GM15510 (cell line): ENCODE results near the gene DOCK9.

ENCODE experiments used
- POLR2A ChIP-seq: IDR thresholded peaks from 3 replicates; pipeline ENCODE4 v1.6.1; 2011; ENCODE audit warnings: borderline replicate concordance; ENCODE audit not compliant: insufficient read length; ENCODE audit errors: extremely low read depth

Gene DOCK9, protein sequence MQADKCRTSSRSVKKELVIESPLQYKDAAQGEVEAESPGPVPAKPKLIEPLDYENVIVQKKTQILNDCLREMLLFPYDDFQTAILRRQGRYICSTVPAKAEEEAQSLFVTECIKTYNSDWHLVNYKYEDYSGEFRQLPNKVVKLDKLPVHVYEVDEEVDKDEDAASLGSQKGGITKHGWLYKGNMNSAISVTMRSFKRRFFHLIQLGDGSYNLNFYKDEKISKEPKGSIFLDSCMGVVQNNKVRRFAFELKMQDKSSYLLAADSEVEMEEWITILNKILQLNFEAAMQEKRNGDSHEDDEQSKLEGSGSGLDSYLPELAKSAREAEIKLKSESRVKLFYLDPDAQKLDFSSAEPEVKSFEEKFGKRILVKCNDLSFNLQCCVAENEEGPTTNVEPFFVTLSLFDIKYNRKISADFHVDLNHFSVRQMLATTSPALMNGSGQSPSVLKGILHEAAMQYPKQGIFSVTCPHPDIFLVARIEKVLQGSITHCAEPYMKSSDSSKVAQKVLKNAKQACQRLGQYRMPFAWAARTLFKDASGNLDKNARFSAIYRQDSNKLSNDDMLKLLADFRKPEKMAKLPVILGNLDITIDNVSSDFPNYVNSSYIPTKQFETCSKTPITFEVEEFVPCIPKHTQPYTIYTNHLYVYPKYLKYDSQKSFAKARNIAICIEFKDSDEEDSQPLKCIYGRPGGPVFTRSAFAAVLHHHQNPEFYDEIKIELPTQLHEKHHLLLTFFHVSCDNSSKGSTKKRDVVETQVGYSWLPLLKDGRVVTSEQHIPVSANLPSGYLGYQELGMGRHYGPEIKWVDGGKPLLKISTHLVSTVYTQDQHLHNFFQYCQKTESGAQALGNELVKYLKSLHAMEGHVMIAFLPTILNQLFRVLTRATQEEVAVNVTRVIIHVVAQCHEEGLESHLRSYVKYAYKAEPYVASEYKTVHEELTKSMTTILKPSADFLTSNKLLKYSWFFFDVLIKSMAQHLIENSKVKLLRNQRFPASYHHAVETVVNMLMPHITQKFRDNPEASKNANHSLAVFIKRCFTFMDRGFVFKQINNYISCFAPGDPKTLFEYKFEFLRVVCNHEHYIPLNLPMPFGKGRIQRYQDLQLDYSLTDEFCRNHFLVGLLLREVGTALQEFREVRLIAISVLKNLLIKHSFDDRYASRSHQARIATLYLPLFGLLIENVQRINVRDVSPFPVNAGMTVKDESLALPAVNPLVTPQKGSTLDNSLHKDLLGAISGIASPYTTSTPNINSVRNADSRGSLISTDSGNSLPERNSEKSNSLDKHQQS (N-terminal part only)

DNA sequence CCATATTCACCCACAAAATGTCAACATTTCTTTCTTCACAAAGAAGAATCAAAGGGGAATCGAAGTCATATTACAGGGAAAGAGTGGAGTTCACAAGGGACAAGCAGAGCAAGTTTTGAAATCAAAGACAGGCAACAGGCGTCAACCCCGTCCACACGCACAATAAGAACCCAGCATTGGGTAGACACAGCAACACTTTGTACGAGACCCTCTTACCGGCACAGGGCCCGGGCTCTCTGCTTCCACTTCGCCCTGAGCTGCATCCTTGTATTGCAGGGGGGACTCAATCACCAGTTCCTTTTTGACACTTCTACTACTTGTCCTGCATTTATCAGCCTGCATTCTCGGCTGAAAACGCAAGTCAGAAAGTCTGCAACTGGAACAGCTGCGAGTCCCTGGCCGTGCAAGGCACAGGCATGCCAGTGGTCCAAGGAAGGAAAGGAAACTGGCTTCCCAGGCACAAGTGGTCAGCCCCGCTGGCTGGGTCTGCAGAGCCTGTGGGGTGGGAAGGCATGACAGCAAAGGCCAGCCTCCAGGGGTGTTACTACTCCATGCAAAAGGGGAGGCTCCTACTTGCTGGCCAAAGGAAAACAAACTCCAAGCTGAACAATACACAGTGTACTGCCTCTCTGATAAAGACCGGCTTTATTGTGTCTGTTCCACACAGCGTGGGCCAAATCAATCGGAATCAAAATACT is at the start of gene DOCK9:
Gene DOCK9 (minus strand): TSS at position 497 of the 698 bp plus-strand sequence. CDS start 155 bp downstream, at position 342.
- no peak for TF ChIP-seq POLR2A

DNA sequence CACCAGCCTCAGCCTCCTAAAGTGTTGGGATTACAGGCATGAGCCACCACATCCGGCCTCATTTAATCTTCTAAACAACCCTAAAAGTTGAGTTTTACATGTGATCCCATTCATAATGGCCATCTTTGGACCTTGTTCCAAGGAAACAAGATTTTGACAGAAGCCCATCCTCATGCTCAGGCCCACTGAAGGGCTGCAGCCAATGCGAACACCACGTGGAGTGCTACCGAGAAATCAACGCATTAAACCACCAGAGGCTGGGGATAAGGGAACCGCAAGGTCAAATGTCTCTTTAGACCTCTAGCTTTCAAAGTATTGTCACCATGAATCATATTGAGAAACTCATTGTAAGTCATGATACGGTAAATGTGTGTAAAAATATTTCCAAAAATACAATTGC is 49.4 kb upstream of the DOCK9 start:
- no peak for TF ChIP-seq POLR2A

DNA sequence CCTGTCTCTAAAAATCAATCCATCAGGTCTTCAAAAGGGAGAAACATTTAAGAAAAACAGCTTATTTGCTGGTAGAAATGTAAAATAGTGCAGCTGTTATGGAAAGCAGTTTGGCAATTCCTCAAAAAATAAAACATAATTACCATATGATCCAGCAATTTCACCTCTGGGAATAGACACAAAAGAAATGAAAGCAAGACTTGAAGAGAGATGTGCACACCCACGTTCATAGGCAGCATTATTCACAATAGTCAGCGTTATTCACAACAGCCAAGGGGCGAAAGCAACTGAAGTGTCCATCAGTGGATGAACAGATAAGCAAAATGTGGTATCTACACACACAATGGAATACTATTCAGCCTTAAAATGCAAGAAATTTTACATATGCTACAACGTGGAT is 45.1 kb upstream of the DOCK9 start:
- TF ChIP-seq POLR2A = no peak

DNA sequence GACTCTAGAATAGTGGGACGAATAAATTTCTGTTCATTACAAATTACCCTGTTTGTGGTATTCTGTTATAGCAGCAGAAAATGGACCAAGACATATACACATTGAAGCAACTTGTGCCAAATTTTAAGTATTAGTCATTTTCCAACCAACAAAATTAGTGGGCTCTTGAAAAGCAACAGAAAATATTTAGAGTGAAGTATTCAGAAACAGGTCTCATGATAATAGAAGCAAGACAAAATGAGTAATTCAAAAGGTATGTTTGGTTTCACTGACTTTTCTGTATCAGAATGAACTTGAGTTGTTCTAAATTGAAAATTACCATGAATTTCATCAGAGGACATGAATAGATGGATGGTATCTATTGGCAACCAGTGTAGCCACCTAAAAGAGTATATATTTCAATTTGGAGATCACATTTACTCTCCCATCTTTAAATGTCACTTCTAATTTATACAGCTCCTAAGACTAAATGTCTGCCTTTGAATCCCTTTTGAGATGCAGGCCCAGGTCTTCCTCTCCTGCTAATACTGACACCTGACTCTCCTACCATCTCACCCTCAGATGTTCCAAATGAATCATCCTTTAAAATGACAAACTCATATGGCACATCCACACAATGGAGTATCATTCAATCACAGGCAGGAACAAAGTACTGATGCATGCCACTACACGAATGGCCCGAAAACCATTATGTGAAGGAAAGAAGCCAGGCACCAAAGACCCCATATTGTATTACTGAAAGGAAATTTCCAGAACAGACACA is 40.7 kb upstream of the DOCK9 start:
- TF ChIP-seq POLR2A = no peak

DNA sequence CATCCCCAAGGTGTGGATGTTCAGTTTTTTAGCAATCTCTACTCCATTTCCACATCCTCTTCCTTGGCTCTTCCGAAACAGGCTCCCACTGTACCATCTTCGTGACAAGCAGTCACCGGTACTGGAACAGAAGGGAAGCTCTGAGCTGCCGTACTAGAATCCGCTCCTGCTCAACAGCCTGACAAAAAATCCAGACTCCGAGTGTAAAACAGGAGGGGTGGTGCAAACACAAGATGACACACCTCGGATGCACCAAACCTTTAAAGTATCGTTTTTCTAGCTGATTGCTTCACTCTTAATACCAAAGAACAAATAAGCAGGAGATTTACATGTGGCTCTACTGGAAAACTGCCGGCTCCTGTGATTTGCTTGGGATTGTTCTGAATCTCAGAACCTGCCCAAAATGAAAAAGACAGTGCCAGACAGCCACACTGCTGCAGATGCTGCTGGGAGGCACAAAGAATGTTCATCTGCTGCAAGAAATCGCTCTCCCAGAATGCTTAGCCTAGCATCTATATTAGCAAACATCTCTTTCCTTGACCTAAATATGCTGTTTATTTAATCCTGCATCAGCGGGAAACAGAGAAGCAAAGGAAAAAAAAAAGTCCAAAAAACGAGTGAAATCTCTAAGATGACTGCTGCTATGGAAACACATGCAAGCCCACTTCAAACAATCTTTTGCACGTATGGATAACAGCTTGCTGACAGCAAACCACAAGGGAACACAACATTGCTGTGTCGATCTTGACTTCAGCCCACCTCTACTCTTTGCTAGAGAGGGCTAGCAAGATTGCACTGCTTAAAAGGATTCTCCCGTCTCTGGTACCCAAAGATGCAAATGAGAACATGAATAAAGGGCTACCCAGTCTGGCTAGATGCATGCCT is 38.0 kb upstream of the DOCK9 start:
- TF ChIP-seq POLR2A = no peak

DNA sequence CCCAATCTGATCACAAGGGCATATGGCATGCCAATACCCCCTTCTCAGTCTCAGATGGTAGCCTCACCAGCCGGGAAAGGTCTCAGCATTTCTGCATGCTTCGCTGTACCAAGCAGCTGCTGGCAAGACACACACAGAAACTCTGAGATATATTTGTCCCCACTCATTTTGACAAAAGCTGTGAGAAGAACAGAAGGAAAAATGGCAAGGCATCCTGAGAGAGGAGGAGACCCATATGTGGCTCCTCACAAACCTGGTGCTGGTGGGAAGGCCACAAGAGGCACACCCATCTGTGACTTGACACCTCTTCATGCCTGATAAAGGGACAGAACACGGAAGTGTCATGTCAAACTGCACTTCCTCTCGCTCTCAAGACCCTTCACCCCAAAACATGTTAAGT is 36.7 kb upstream of the DOCK9 start:
- TF ChIP-seq POLR2A = no peak

DNA sequence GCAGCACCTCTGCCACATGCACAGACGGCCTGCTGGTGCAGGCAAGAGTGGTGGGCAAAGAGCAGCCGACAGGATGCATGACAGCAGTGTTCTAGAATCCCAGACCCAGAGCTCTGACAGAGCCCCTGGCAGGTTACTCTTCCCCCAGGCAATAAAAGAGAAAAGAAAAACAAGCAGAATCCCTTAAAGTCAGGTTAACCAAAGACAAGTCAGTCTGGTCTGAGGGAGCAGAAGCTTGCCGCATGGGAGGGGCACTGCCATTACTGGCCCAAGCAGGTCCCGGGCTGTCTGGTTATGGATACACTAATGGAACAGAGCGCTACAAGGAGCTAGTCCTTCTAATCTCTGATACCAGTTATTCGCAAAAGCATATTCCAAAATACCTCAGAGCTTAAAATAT is 36.1 kb upstream of the DOCK9 start:
- no peak for TF ChIP-seq POLR2A

DNA sequence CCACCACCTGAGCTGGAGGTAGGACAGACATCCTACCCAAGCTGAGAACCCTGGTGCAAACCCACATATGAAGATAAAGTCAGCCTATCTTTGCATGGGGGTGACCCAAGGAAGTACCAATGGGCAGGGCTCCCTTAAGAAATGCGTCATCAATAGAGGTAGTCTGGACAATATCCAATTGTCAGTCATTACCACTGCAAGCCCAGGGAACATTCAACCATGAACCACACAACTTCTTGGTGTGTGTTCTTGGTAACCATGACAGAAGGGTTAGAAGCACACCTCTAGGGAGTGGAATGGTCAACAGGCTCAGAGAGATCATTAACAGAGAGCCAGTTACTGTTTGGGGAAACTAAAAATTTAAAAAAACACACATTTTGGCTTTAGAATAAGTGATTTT is 34.7 kb upstream of the DOCK9 start:
- TF ChIP-seq POLR2A = no peak

DNA sequence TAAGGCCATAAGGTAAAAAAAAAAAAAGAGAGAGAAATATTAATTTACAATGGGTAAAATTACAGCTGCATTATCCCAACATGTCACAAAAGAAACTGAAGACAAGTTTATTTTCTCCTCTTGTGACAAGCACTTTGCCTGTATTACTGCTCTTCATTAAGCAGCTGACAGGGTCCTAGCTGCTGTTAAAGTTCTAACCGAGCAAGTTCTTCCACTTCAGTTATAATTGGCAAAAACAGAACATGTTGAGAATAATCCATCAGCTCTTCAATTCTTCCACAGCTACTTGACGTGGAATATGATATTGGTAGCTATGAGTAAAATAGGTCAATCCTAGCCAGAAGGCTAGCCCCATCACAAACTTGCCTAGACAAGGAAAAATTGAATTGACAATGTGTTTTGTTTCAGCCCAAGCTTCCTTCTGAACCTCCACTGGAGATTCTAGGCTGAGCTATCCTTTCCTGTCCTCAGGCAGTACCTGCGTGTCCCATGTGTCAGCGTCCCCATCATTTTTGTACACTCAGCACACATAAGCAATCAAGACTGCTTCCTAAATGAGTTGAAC is 32.2 kb upstream of the DOCK9 start:
- TF ChIP-seq POLR2A = no peak

DNA sequence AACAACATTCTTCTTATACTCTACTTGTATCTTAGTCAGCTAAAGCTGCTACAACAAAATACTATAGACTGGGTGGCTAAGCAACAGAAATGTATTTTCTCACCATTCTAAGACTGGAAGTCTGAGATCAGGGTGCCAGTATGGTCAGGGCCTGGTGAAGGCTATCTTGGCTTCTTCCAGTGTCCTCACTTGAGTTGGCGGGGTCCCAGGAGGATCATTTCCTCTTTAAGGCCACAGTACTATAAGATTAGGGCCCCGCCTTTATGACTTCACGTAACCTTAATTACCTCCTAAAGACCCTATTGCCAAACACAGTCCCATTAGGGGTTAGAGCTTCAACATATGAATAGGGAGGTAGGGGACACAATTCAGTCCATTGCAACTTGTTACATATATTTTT is 30.7 kb upstream of the DOCK9 start:
- TF ChIP-seq POLR2A = no peak

DNA sequence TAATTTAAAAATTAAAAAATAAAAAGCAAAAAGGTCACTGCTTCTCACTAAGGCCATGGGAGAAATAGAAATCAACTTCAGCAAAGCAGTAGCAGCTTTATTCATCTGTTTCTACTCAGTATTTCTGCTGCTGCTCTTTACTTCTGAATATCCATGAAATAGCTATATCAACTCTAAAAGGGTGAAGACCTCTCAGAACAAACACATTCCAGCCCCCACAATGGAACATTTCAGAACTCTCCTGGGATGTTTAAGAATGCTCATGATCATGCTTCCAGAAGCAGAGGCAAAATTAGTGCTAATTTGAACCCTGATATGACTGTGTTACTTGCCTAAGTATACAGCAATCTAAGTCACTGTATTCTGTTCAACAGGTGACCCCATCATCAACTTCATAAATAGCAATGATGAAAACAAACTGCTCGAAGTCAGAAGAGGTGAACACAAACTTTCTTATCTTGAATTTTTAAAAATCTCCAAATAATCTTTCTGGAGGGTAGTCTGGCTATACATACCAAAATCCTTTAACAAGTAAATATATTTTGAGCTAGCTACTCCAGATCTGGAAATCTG is 29.6 kb upstream of the DOCK9 start:
- TF ChIP-seq POLR2A = no peak

DNA sequence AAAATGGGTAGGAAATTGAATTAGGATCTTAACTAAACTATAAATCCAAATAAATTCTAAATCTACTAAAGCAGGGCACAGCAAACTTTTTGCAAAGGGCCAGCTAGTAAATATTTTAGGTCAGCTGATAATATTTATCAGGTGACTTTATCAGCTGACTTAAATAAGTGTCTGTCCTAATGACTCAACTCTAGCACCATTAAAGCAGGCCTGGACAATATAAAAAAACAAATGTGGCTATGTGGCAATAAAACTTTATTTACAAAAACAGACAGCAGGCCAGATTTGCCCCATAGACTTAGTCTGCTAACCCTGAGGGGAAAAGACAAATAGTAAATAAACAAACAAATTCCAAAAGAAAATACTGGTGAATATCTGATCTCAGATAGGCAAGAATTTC is 27.7 kb upstream of the DOCK9 start:
- TF ChIP-seq POLR2A = no peak
